Endothelial cell of umbilical vein (primary cell): Measurements from ENCODE around the gene OR6P1.

Experiments
- EZH2 ChIP-seq: IDR thresholded peaks from 2 replicates; pipeline ENCODE4 v1.6.1; 2012; ENCODE audit warnings: borderline replicate concordance, low read depth, mild to moderate bottlenecking, moderate library complexity, low read length, inconsistent platforms; ENCODE audit not compliant: severe bottlenecking
- TF ChIP-seq, protein P1 (sequence below): IDR thresholded peaks from 2 replicates; pipeline ENCODE4 v1.6.1; 2011; ENCODE audit not compliant: insufficient read depth, insufficient read length
- TF ChIP-seq, protein P2 (sequence below), 2 donors: IDR thresholded peaks; 1 replicate in 1 of 2; 2 replicates in 1 of 2; pipeline ENCODE4 v1.5.1; 2011; ENCODE audit warnings: low read length in 2 of 2, mild to moderate bottlenecking in 2 of 2, moderate library complexity in 2 of 2, control low read depth in 1 of 2, inconsistent platforms in 1 of 2, low read depth in 1 of 2; ENCODE audit not compliant: insufficient read depth in 1 of 2; ENCODE audit errors: extremely low read depth in 1 of 2

DNA sequence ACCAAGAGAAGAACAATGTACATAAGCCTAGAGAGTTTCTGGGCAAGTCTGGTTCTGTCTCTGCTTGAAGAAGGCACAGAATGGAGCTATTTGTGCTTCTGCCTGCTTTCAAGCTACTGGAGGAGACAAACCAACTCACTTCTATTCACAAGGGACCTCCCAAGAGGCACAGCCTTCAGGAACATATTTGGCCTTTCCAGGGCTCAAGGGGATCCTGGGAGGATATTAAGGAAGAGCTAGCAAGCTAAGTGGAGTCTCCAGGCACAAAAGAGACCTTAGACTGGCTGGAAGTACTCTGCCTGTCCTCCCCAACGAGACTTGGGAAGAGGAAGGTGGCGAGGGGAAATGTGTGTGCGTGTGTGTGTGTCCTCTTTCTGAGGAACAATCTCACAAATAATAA lies 16.0 kb downstream of the OR6P1 start, which contains the start of gene OR6Y1:
- TF ChIP-seq, protein P1, sequence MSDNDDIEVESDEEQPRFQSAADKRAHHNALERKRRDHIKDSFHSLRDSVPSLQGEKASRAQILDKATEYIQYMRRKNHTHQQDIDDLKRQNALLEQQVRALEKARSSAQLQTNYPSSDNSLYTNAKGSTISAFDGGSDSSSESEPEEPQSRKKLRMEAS: no peak
- TF ChIP-seq EZH2: no peak
- TF ChIP-seq, protein P2, sequence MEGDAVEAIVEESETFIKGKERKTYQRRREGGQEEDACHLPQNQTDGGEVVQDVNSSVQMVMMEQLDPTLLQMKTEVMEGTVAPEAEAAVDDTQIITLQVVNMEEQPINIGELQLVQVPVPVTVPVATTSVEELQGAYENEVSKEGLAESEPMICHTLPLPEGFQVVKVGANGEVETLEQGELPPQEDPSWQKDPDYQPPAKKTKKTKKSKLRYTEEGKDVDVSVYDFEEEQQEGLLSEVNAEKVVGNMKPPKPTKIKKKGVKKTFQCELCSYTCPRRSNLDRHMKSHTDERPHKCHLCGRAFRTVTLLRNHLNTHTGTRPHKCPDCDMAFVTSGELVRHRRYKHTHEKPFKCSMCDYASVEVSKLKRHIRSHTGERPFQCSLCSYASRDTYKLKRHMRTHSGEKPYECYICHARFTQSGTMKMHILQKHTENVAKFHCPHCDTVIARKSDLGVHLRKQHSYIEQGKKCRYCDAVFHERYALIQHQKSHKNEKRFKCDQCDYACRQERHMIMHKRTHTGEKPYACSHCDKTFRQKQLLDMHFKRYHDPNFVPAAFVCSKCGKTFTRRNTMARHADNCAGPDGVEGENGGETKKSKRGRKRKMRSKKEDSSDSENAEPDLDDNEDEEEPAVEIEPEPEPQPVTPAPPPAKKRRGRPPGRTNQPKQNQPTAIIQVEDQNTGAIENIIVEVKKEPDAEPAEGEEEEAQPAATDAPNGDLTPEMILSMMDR (IDR thresholded peaks at IDR 0.05; ENCODE audit: extremely low read depth in 1 of 2, insufficient read depth in 1 of 2, low read depth in 1 of 2, low read length in 2 of 2): no peak
